Vagina (tissue), 2 donors: ENCODE data around the gene NUMA1.

ENCODE experiments used
- CTCF ChIP-seq, 3 experiments: fragments of 450-650 bp in 2 of 3; fragments of 200-600 bp in 1 of 3; sonication (generic) in 1 of 3; IDR thresholded peaks; one replicate each; pipeline ENCODE4 v1.5.1; 2017 to 2019; ENCODE audit warnings: antibody characterized with exemption in 3 of 3, mild to moderate bottlenecking in 2 of 3, moderate library complexity in 2 of 3
- POLR2AphosphoS5 ChIP-seq, 2 donors: sonication (generic); formaldehyde crosslinking; IDR thresholded peaks; one replicate each; pipeline ENCODE4 v1.9.0; 2017; ENCODE audit warnings: antibody characterized with exemption in 2 of 2, mild to moderate bottlenecking in 2 of 2, low read depth in 1 of 2; ENCODE audit not compliant: insufficient read depth in 1 of 2

DNA sequence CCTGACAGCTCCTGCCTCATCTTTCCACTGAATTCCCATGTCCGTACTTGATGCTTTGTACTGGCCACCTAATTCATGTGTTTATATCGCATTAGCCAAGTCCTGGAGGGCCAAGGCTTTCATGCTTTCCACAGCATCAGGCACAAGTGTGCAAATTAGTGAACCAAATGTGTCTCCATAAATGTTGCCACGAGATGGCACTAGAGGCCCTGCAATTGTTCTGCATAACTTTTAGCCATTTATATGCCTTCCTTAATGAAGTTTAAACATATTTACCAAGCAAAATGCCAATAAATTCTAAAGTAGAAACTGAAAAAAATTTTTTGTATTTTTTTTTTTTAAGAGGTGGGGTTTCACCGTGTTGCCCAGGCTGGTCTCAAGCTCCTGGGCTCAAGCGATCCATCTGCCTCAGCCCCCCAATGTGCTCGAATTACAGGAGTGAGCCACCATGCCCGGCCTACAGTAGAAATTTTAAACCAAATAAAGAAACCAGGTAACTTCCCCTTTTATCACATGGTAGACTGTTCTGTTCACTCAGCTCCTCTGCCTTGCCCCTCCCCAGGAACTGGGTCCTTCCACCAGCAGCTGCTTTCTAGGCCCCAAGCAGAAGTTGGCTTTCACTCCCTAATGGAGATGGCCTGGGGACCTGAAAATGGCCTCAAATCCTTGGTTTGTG is 102.5 kb downstream of the NUMA1 start:
- TF ChIP-seq CTCF (IDR thresholded peaks at IDR 0.05), result peak; percentile 10 to 62 (median 47)
- no peak for TF ChIP-seq POLR2AphosphoS5 (IDR thresholded peaks at IDR 0.05; ENCODE audit: insufficient read depth in 1 of 2, low read depth in 1 of 2)
